Gastrocnemius medialis (tissue), 4 donors: ENCODE results near the gene GPR84. TPM values are rescaled to one million over a fixed set of nuclear protein-coding genes. Genes with fewer than 3 reads are reported as not detected.
"Not testable (repeated sequence)": the region's sequence is repeated elsewhere in the genome, so short reads cannot be mapped to it uniquely, and the experiment has no call there.

ENCODE experiments used
- ATAC-seq, 2 donors: fragments of 150-250 bp; one replicate each; pipeline ENCODE4 v1.9.1; 2016
- DNase-seq, 2 donors: peaks; one replicate each; pipeline ENCODE4 v3.0.0-alpha.2; 2019
- H3K27ac ChIP-seq, 4 donors: fragments of 200-600 bp; sonication (generic); 1 replicate in 1 of 4; 2 replicates in 3 of 4; pipeline ENCODE4 v1.5.1; 2016 to 2018; ENCODE audit warnings: mild to moderate bottlenecking in 2 of 4, moderate library complexity in 1 of 4
- H3K27me3 ChIP-seq, 3 donors: fragments of 200-600 bp; sonication (generic) in 2 of 3; 1 replicate in 1 of 3; 2 replicates in 2 of 3; pipeline versions ENCODE4 v1.5.1 to v1.6.0; 2016 to 2019; ENCODE audit warnings: mild to moderate bottlenecking in 1 of 3, moderate library complexity in 1 of 3
- H3K36me3 ChIP-seq, 2 donors: fragments of 200-600 bp; sonication (generic) in 1 of 2; one replicate each; pipeline ENCODE4 v1.5.1; 2017 to 2018
- H3K4me1 ChIP-seq, 2 donors: fragments of 200-600 bp; sonication (generic) in 1 of 2; one replicate each; pipeline ENCODE4 v1.5.1; 2016 to 2017; ENCODE audit warnings: mild to moderate bottlenecking in 2 of 2
- H3K4me3 ChIP-seq, 4 donors: fragments of 200-600 bp; sonication (generic) in 3 of 4; 1 replicate in 1 of 4; 2 replicates in 3 of 4; pipeline ENCODE4 v1.5.1; 2016 to 2019; ENCODE audit warnings: mild to moderate bottlenecking in 2 of 4
- H3K9me3 ChIP-seq, 3 donors: fragments of 200-600 bp; sonication (generic) in 2 of 3; 1 replicate in 1 of 3; 2 replicates in 2 of 3; pipeline ENCODE4 v1.5.1; 2016 to 2019
- CTCF ChIP-seq, 5 experiments: fragments of 450-650 bp in 3 of 5; fragments of 200-600 bp in 2 of 5; sonication (generic) in 2 of 5; IDR thresholded peaks in 4 of 5; conservative IDR thresholded peaks in 1 of 5; 1 replicate in 4 of 5; 2 replicates in 1 of 5; pipeline ENCODE4 v1.5.1; 2016 to 2019; ENCODE audit warnings: antibody characterized with exemption in 5 of 5, mild to moderate bottlenecking in 3 of 5, moderate library complexity in 3 of 5
- POLR2A ChIP-seq, 2 donors: fragments of 450-650 bp; IDR thresholded peaks; one replicate each; pipeline ENCODE4 v1.6.1; 2017; ENCODE audit warnings: antibody characterized with exemption in 2 of 2, mild to moderate bottlenecking in 2 of 2, moderate library complexity in 2 of 2
- in situ Hi-C, 4 donors: fragments of 200-750 bp; cut with MboI; loops; one replicate each; pipeline versions ENCODE4 v1.15.0 to v1.8.0; 2017; ENCODE audit warnings: low sequenced_read_pairs in 4 of 4
- intact Hi-C: fragments of 100-400 bp; cut with DNase I; formaldehyde crosslinking; loops from one replicate; pipeline ENCODE4 v1.15.1; 2023; ENCODE audit warnings: low total_unique reads
- total RNA-seq, 4 donors: library from RNA; depleted of rRNA; stranded (reverse); fragments of >200 nt; gene quantifications; one replicate each; pipeline versions ENCODE4 v1.1.0 to v1.2.3, GENCODE V29; 2016

GPR84 gene
- total RNA-seq, 4 donors from 2014 or later: 0.49 to 0.51 TPM; not detected in 2

DNA sequence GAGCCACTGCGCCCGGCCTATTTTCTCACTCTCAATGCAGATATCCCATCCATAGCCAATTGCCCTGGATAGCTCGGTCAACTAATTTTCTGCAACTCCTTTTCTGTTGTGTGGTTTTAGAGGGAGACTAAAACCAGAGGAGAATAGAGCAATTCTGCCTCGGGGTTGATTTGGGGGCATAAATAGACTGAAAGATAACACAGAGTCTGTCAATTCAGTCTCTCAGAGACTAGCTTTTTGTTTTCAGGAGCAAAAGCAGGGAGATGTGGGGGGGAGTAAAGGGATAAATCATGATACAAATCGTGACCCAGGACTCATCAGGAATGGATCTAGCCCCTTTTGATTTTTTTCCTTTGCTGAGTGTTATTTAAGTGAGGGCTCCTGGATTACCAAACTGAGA is 32.8 kb downstream of the GPR84 start:
- Histone ChIP-seq H3K4me1 (peaks cover 13 to 23% of the 10 kb centered on the region in 2 donors), H3K27me3 (no peaks in the 10 kb centered on the region), H3K4me3 (no peak overlapping the region), H3K36me3 (no peaks in the 10 kb centered on the region), H3K9me3 (no peaks in the 10 kb centered on the region), H3K27ac (no peak overlapping the region)
- in situ Hi-C loops (no loop called here), intact Hi-C loops (no loop called here)
- ATAC-seq (no peak), DNase-seq (no peak)
- TF ChIP-seq POLR2A (IDR thresholded peaks at IDR 0.05) (no peak), CTCF (IDR thresholded peaks at IDR 0.05 in 4 of 5, conservative IDR thresholded peaks at IDR 0.05 in 1 of 5) (no peak)

- no peak overlapping the region for H3K4me3 ChIP-seq
- no peaks in the 10 kb centered on the region for H3K36me3 ChIP-seq
- in situ Hi-C loops: no loop called here
- TF ChIP-seq CTCF (IDR thresholded peaks at IDR 0.05 in 4 of 5, conservative IDR thresholded peaks at IDR 0.05 in 1 of 5): no peak
- TF ChIP-seq POLR2A (IDR thresholded peaks at IDR 0.05): no peak
- peaks cover 16 to 33% of the 10 kb centered on the region in 2 donors for H3K4me1 ChIP-seq
- DNase-seq (no peak), ATAC-seq (no peak)
- H3K27me3 ChIP-seq: no peaks in the 10 kb centered on the region
- no peak overlapping the region for H3K27ac ChIP-seq
- H3K9me3 ChIP-seq: no peaks in the 10 kb centered on the region
- intact Hi-C loops: no loop called here
Observed at GRCh38 chr12:54330442-54330841, 33.8 kb downstream of the GPR84 start.

DNA sequence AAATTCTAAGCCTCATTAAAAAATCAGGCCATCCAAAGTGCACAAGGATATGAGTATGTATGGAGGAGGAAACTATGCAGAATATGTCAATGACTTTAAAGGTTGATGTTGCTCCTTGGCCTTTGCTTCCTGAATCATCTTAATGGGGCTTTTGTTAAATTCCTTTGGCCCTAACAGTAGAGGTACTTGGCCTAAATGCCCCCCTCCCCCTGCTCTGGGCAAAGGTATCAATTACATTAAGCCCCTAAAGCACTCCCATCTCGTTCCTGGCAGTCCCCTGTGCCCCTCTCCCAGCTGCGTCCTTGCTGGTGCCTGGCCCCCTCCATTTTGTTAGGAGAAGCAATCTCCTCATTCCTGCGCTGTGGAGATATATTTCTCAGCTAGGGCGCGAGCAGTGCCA is 34.5 kb downstream of the GPR84 start:
- peaks cover 16 to 34% of the 10 kb centered on the region in 2 donors for H3K4me1 ChIP-seq
- DNase-seq: no peak
- ATAC-seq: no peak
- no peaks in the 10 kb centered on the region for H3K27me3 ChIP-seq
- intact Hi-C loops: loop anchor here (5.0 kb wide), 1 partner anchor 33 kb away; the partner anchor contains the start of gene GPR84
- H3K36me3 ChIP-seq: no peaks in the 10 kb centered on the region
- in situ Hi-C loops: no loop called here
- H3K27ac ChIP-seq: no peak overlapping the region
- no peak overlapping the region for H3K4me3 ChIP-seq
- TF ChIP-seq CTCF (IDR thresholded peaks at IDR 0.05 in 4 of 5, conservative IDR thresholded peaks at IDR 0.05 in 1 of 5) (no peak), POLR2A (IDR thresholded peaks at IDR 0.05) (no peak)
- no peaks in the 10 kb centered on the region for H3K9me3 ChIP-seq

DNA sequence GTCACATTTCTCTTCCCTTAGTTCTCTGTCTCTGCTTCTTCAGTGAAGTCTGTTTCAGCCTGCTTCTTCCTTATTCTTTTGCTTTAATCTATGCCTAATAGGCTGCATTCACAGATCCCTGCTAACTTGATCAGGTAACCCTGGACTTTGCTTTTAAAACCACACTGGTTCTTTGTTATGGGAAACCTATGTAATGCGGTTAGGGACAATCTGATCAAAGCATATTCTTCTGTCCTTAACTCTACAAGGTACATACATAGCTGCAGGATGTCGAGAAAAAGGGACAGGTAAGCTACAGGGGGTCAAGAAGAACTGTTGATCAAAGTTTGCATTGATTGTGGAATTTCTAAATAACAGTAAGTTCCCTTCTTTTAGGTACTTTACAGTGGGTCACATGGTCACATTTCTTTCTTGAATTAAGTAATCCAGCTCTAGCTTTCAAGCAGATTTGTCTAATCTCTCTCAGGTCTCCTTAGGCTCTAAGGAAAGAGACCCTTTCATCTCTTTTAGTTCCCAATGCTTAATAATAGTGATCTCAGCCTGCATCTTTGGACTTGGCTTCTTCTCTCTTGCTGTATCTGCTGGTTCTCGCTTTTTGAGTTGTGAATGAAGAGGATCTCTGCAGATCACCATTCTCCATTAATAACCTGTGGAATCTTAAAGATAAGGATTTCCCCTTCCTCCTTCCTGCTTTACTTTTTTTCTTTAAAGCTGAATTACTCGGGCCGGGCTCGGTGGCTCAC is 35.5 kb downstream of the GPR84 start:
- H3K4me3 ChIP-seq: no peak overlapping the region
- H3K36me3 ChIP-seq: no peaks in the 10 kb centered on the region
- no peaks in the 10 kb centered on the region for H3K9me3 ChIP-seq
- in situ Hi-C loops (no loop called here), intact Hi-C loops (loop anchor here (5.0 kb wide), 1 partner anchor 34 kb away; the partner anchor contains the start of gene GPR84)
- ATAC-seq (no peak), DNase-seq (no peak)
- no peak overlapping the region for H3K27ac ChIP-seq
- TF ChIP-seq POLR2A (IDR thresholded peaks at IDR 0.05) (no peak), CTCF (IDR thresholded peaks at IDR 0.05 in 4 of 5, conservative IDR thresholded peaks at IDR 0.05 in 1 of 5) (no peak)
- no peaks in the 10 kb centered on the region for H3K27me3 ChIP-seq
- peaks cover 22 to 34% of the 10 kb centered on the region in 2 donors for H3K4me1 ChIP-seq

DNA sequence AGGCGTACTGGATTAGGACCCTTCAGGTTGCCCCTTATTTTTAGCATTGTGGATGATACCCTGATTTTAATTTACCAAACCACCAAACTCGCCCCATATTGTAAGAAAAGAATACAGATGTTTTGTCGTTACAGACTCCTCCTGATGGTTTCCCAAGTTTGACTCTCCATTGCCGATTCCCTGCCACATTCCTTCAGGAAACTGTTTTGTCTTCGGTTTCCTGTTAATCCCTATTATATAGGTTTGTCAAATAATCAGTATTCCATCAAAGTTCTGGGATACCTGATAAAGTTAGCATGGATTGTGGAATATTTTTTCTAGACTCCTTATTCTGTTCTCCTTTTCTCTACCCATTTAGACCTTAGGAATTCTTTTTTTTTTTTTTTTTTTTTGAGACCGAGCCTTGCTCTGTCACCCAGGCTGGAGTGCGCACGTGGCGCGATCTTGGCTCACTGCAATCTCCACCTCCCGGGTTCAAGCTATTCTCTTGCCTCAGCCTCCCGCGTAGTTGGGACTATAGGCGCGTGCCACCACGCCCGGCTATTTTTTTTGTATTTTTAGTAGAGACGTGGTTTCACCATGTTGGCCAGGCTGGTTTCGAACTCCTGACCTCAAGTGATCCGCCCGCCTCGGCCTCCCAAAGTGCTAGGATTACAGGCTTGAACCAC is 38.7 kb downstream of the GPR84 start:
- intact Hi-C loops: loop anchor here (2.0 to 5.0 kb wide), 3 partner anchors 37 to 73 kb away; partner anchors contain the start of genes CBX5, GPR84 and HNRNPA1
- not testable (repeated sequence) for H3K36me3 ChIP-seq, H3K9me3 ChIP-seq

More for the DNA sequence above, 38.7 kb downstream of the GPR84 start:
- ATAC-seq, H3K27me3 ChIP-seq, DNase-seq, in situ Hi-C loops: not testable (repeated sequence)
- peak overlapping the region; percentile 79 to 86 (median 84) for H3K4me3 ChIP-seq
- peaks cover 18 to 31% of the 10 kb centered on the region in 2 donors for H3K4me1 ChIP-seq
- peak overlapping the region; percentile 82 to 91 (median 88) for H3K27ac ChIP-seq
